Measurements from ENCODE around the gene COL27A1.

DNA sequence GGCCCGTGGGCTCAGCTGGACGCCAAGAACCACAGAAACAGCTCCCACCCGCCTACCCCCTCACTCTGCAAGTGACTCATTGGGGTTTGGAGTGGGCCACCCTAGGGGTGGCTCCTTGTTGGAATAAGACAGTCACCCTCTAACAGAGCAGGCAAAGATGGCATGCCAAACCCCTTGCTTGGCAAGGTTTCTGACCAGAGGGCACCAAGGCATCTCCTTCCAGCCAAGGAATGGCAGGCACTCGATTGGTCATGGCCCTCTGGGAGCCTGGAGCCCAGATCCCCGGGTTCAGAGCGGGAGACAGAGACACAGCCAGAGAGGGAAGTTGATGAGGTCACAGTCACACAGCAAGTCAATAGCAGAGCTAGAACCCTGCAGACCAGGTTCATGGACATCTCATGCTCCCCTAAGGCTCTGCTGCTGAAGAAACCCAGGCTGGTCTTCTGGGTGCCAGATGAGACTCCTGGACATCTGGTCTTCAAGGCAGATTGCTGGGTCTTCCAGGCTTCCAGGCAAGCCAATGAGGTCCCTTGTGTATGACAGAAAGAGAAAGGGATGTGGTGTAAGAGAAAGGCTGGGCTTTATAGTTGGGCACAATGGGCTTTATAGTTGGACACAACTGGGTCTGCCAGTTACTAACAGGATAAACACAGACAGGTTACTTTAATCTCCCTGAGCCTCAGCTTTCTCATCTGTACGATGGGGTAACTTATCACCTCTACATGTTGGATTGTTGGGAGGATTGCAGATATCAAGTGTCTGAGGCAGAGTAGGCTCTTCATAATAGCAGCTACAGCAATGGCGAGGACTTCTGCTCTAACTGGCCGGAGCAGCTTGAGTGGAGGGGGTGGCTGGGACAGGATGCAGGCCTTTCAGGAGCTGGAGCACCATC, 33.0 kb upstream of the COL27A1 start:
- no peak for TF ChIP-seq POLR2A (IDR thresholded peaks at IDR 0.05)
- TF ChIP-seq, protein P1, sequence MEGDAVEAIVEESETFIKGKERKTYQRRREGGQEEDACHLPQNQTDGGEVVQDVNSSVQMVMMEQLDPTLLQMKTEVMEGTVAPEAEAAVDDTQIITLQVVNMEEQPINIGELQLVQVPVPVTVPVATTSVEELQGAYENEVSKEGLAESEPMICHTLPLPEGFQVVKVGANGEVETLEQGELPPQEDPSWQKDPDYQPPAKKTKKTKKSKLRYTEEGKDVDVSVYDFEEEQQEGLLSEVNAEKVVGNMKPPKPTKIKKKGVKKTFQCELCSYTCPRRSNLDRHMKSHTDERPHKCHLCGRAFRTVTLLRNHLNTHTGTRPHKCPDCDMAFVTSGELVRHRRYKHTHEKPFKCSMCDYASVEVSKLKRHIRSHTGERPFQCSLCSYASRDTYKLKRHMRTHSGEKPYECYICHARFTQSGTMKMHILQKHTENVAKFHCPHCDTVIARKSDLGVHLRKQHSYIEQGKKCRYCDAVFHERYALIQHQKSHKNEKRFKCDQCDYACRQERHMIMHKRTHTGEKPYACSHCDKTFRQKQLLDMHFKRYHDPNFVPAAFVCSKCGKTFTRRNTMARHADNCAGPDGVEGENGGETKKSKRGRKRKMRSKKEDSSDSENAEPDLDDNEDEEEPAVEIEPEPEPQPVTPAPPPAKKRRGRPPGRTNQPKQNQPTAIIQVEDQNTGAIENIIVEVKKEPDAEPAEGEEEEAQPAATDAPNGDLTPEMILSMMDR (IDR thresholded peaks at IDR 0.05) = no peak

Measured in testis (tissue), 2 donors.